Activated CD4-positive, alpha-beta T cell treated with anti-CD3 and anti-CD28 coated beads, Interleukin-2, amount 10 ng/mL, durations not matched to agents 7 days and 5 days (primary cell): ENCODE measurements around the gene GLTP. TPM values are rescaled to one million over a fixed set of nuclear protein-coding genes. Genes with fewer than 3 reads are reported as not detected.
"Not testable (repeated sequence)": the region's sequence is repeated elsewhere in the genome, so short reads cannot be mapped to it uniquely, and the experiment has no call there.

Source experiments
- CTCF ChIA-PET: fragments of 350-600 bp; sonication (Branson Sonifier 250); formaldehyde crosslinking; loops from one replicate; lab custom pipeline; 2021; ENCODE audit warnings: antibody characterized with exemption; lab: Charles Lee
- POLR2A ChIA-PET: fragments of 350-600 bp; sonication (Branson Sonifier 250); formaldehyde crosslinking; loops from one replicate; lab custom pipeline; 2021; ENCODE audit warnings: antibody characterized with exemption; lab: Charles Lee
- DNase-seq: peaks from one replicate; pipeline ENCODE4 v3.0.0-alpha.2; 2020
- H3K27ac Mint-ChIP-seq: one replicate; pipeline ENCODE4 v1.8.0; 2021; ENCODE audit warnings: mild to moderate bottlenecking, moderate library complexity, mixed read lengths
- H3K27me3 Mint-ChIP-seq: one replicate; pipeline ENCODE4 v1.8.0; 2021; ENCODE audit warnings: mixed read lengths
- H3K36me3 Mint-ChIP-seq: one replicate; pipeline ENCODE4 v1.8.0; 2021; ENCODE audit warnings: low read depth, mixed read lengths
- H3K4me1 Mint-ChIP-seq: one replicate; pipeline ENCODE4 v1.8.0; 2021; ENCODE audit warnings: mixed read lengths
- H3K4me3 Mint-ChIP-seq: one replicate; pipeline ENCODE4 v1.8.0; 2021; ENCODE audit warnings: mild to moderate bottlenecking, moderate library complexity, mixed read lengths
- H3K9me3 Mint-ChIP-seq: one replicate; pipeline ENCODE4 v1.8.0; 2021; ENCODE audit warnings: mixed read lengths
- total RNA-seq, 2 experiments: library from RNA; stranded (reverse); gene quantifications; one replicate each; pipeline ENCODE4 v1.2.3, GENCODE V29; 2021

GLTP gene
- total RNA-seq, 2 experiments from 2014 or later = 17.6 to 20.7 TPM

- Mint-ChIP-seq H3K4me1 (peaks cover 19% of the 10 kb centered on the region), H3K27ac (peak overlapping the region; percentile 97), H3K4me3 (peak overlapping the region; percentile 96)
- H3K9me3 Mint-ChIP-seq, POLR2A ChIA-PET, CTCF ChIA-PET, DNase-seq, H3K36me3 Mint-ChIP-seq, H3K27me3 Mint-ChIP-seq: not testable (repeated sequence)
These were observed 19.0 kb upstream of the GLTP start for GRCh38 chr12:109899345-109899744.

GRCh38 chr12:109897029-109897428 lies 16.7 kb upstream of the GLTP start:
- POLR2A ChIA-PET = no interaction called here

GRCh38 chr12:109896188-109896587 lies 15.8 kb upstream of the GLTP start:
- ChIA-PET CTCF (interaction anchor here (1.1 kb wide), 1 partner anchor 103 kb away, joined by 3 read pairs; the partner anchor contains the start of gene ANKRD13A), POLR2A (no interaction called here)
- H3K27me3 Mint-ChIP-seq = no peaks in the 10 kb centered on the region
- H3K36me3 Mint-ChIP-seq = peaks cover 3% of the 10 kb centered on the region
- no peak overlapping the region for H3K27ac Mint-ChIP-seq
- no peak for DNase-seq
- peaks cover 25% of the 10 kb centered on the region for H3K4me1 Mint-ChIP-seq
- H3K9me3 Mint-ChIP-seq = no peaks in the 10 kb centered on the region
- H3K4me3 Mint-ChIP-seq = no peak overlapping the region

More at GRCh38 chr12:109897029-109897428, 16.7 kb upstream of the GLTP start:
- peaks cover 33% of the 10 kb centered on the region for H3K4me1 Mint-ChIP-seq
- DNase-seq = no peak
- no peaks in the 10 kb centered on the region for H3K9me3 Mint-ChIP-seq
- H3K27me3 Mint-ChIP-seq = no peaks in the 10 kb centered on the region
- no peak overlapping the region for H3K27ac Mint-ChIP-seq
- CTCF ChIA-PET = interaction anchor here (0.6 to 1.1 kb wide), 2 partner anchors 25 to 103 kb away, joined by 3 read pairs; partner anchors contain the start of gene ANKRD13A
- no peak overlapping the region for H3K4me3 Mint-ChIP-seq
- peaks cover 3% of the 10 kb centered on the region for H3K36me3 Mint-ChIP-seq

- CTCF ChIA-PET = interaction anchor here (0.6 to 1.0 kb wide), 4 partner anchors 9 to 26 kb away, joined by 3 to 7 read pairs (median 4); partner anchors contain the start of gene GLTP
- peaks cover under 1% of the 10 kb centered on the region for H3K36me3 Mint-ChIP-seq
- no peaks in the 10 kb centered on the region for H3K27me3 Mint-ChIP-seq
- no peak overlapping the region for H3K4me3 Mint-ChIP-seq
- POLR2A ChIA-PET = no interaction called here
- no peak for DNase-seq
- H3K9me3 Mint-ChIP-seq = no peaks in the 10 kb centered on the region
- no peak overlapping the region for H3K27ac Mint-ChIP-seq
- H3K4me1 Mint-ChIP-seq = peaks cover 25% of the 10 kb centered on the region
These were observed 14.6 kb upstream of the GLTP start for GRCh38 chr12:109894939-109895338.

- ChIA-PET CTCF (interaction anchor here (0.6 to 1.4 kb wide), 3 partner anchors 11 to 423 kb away, joined by 4 to 5 read pairs (median 4); no protein-coding TSS in a partner anchor), POLR2A (no interaction called here)
- no peaks in the 10 kb centered on the region for H3K9me3 Mint-ChIP-seq
- no peaks in the 10 kb centered on the region for H3K27me3 Mint-ChIP-seq
- H3K4me1 Mint-ChIP-seq = peaks cover 36% of the 10 kb centered on the region
- peaks cover 3% of the 10 kb centered on the region for H3K36me3 Mint-ChIP-seq
- DNase-seq = no peak
- no peak overlapping the region for H3K4me3 Mint-ChIP-seq
- H3K27ac Mint-ChIP-seq = peak overlapping the region; percentile 52
These were observed 13.1 kb upstream of the GLTP start for GRCh38 chr12:109893261-109893995.

GRCh38 chr12:109892748-109893147 lies 12.4 kb upstream of the GLTP start:
- no peak overlapping the region for H3K4me3 Mint-ChIP-seq
- ChIA-PET CTCF (interaction anchor here (0.6 to 1.4 kb wide), 2 partner anchors 20 to 424 kb away, joined by 4 read pairs; no protein-coding TSS in a partner anchor), POLR2A (no interaction called here)
- peaks cover 43% of the 10 kb centered on the region for H3K4me1 Mint-ChIP-seq
- H3K9me3 Mint-ChIP-seq = no peaks in the 10 kb centered on the region
- DNase-seq = peak; percentile 47
- no peaks in the 10 kb centered on the region for H3K27me3 Mint-ChIP-seq
- peak overlapping the region; percentile 52 for H3K27ac Mint-ChIP-seq
- H3K36me3 Mint-ChIP-seq = peaks cover 3% of the 10 kb centered on the region

GRCh38 chr12:109892165-109892715 lies 11.9 kb upstream of the GLTP start:
- H3K36me3 Mint-ChIP-seq = peaks cover 3% of the 10 kb centered on the region
- ChIA-PET POLR2A (no interaction called here), CTCF (interaction anchor here (1.0 kb wide), 1 partner anchor 14 kb away, joined by 3 read pairs; no protein-coding TSS in a partner anchor)
- H3K9me3 Mint-ChIP-seq = no peaks in the 10 kb centered on the region
- H3K27me3 Mint-ChIP-seq = no peaks in the 10 kb centered on the region
- H3K4me1 Mint-ChIP-seq = peaks cover 48% of the 10 kb centered on the region
- peak overlapping the region; percentile 52 for H3K27ac Mint-ChIP-seq
- H3K4me3 Mint-ChIP-seq = no peak overlapping the region
- DNase-seq = no peak

- H3K36me3 Mint-ChIP-seq, H3K27ac Mint-ChIP-seq, POLR2A ChIA-PET, H3K27me3 Mint-ChIP-seq, DNase-seq, H3K4me3 Mint-ChIP-seq, H3K9me3 Mint-ChIP-seq: not testable (repeated sequence)
- peaks cover 48% of the 10 kb centered on the region for H3K4me1 Mint-ChIP-seq
- CTCF ChIA-PET = interaction anchor here (1.0 kb wide), 1 partner anchor 13 kb away, joined by 3 read pairs; no protein-coding TSS in a partner anchor
These were observed 11.4 kb upstream of the GLTP start for GRCh38 chr12:109891731-109892130.

GRCh38 chr12:109890620-109891170 lies 10.4 kb upstream of the GLTP start:
- DNase-seq = no peak
- Mint-ChIP-seq H3K4me3 (no peak overlapping the region), H3K4me1 (peaks cover 48% of the 10 kb centered on the region), H3K9me3 (no peaks in the 10 kb centered on the region), H3K27ac (no peak overlapping the region), H3K36me3 (peaks cover 3% of the 10 kb centered on the region), H3K27me3 (no peaks in the 10 kb centered on the region)
- ChIA-PET POLR2A (no interaction called here), CTCF (interaction anchor here (0.6 to 1.1 kb wide), 2 partner anchors 10 to 834 kb away, joined by 3 to 4 read pairs; partner anchors contain the start of gene GLTP)

GRCh38 chr12:109888179-109889020 lies 8.1 kb upstream of the GLTP start:
- POLR2A ChIA-PET = interaction anchor here (0.7 kb wide), 1 partner anchor 171 kb away, joined by 3 read pairs; no protein-coding TSS in a partner anchor
- peak overlapping the region; percentile 53 for H3K4me3 Mint-ChIP-seq
- no peaks in the 10 kb centered on the region for H3K9me3 Mint-ChIP-seq
- CTCF ChIA-PET = interaction anchor here (1.0 to 1.6 kb wide), 2 partner anchors 16 to 370 kb away, joined by 3 to 4 read pairs; no protein-coding TSS in a partner anchor
- peaks cover 5% of the 10 kb centered on the region for H3K27me3 Mint-ChIP-seq
- H3K27ac Mint-ChIP-seq = peak overlapping the region; percentile 99
- H3K4me1 Mint-ChIP-seq = peaks cover 45% of the 10 kb centered on the region
- peaks cover 3% of the 10 kb centered on the region for H3K36me3 Mint-ChIP-seq
- DNase-seq = peak; percentile 24

GRCh38 chr12:109885616-109886015 lies 5.3 kb upstream of the GLTP start:
- POLR2A ChIA-PET = no interaction called here

GRCh38 chr12:109883461-109883860 lies 3.1 kb upstream of the GLTP start:
- H3K27ac Mint-ChIP-seq = no peak overlapping the region
- DNase-seq = no peak
- peaks cover under 1% of the 10 kb centered on the region for H3K36me3 Mint-ChIP-seq
- H3K4me3 Mint-ChIP-seq = no peak overlapping the region
- H3K27me3 Mint-ChIP-seq = peaks cover 11% of the 10 kb centered on the region
- CTCF ChIA-PET = interaction anchor here (1.0 kb wide), 1 partner anchor 54 kb away, joined by 4 read pairs; no protein-coding TSS in a partner anchor
- POLR2A ChIA-PET = no interaction called here
- H3K9me3 Mint-ChIP-seq = no peaks in the 10 kb centered on the region
- H3K4me1 Mint-ChIP-seq = peaks cover 43% of the 10 kb centered on the region

More at GRCh38 chr12:109885616-109886015, 5.3 kb upstream of the GLTP start:
- Mint-ChIP-seq H3K4me1 (peaks cover 42% of the 10 kb centered on the region), H3K4me3 (no peak overlapping the region), H3K27ac (no peak overlapping the region), H3K9me3 (no peaks in the 10 kb centered on the region), H3K27me3 (peaks cover 11% of the 10 kb centered on the region), H3K36me3 (peaks cover 3% of the 10 kb centered on the region)
- CTCF ChIA-PET = interaction anchor here (1.0 to 1.5 kb wide), 2 partner anchors 9 to 81 kb away, joined by 3 to 7 read pairs; no protein-coding TSS in a partner anchor
- DNase-seq = no peak
